HG03460 (cell line): ENCODE results near the gene CHST15.
A peak's percentile ranks its signal among the peaks of the same experiment; 100 is the strongest.
"Not testable (repeated sequence)": the region's sequence is repeated elsewhere in the genome, so short reads cannot be mapped to it uniquely, and the experiment has no call there.

Experiments used
- ATAC-seq: cut with Tn5 transposase; IDR thresholded peaks from one replicate; pipeline ENCODE4 v1.9.1; 2021; ENCODE audit not compliant: unreplicated experiment

Gene CHST15

GRCh38 chr10:124124123-124124768 is 30.8 kb upstream of the CHST15 start:
- no peak for ATAC-seq

- no peak for ATAC-seq
These were observed 29.8 kb upstream of the CHST15 start for GRCh38 chr10:124123156-124123555.

GRCh38 chr10:124122211-124122610 is 28.8 kb upstream of the CHST15 start:
- ATAC-seq: no peak

DNA sequence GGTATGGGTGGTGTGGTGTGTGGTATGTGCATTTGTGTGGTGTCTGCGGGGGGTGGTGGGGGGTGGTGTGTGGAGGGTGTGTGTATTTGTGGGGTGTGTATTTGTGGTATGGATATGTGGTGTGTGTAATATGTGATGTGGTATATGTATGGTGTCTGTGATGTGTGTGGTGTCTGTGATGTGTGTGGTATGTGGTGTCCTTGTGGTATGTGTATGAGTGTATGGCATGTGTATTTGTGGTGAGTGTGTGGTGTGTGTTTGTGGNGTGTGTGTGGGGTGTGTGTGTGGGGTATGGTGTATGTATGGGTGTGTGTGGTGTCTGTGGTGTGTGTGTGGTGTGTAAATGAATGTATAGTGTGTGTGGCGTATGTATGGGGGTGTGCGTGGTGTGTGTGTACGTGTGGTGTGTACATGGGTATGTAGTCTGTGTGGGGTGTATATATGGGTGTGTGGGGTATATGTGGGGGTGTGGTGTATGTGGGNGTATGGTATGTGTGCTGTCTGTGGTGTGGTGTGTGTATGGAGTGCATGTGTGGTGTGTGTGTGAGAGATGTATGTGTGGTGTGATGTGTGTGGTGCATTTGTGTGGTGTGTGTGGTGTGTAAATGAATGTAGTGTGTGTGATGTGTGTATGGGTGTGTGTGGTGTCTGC is 27.1 kb upstream of the CHST15 start:
- no peak for ATAC-seq

DNA sequence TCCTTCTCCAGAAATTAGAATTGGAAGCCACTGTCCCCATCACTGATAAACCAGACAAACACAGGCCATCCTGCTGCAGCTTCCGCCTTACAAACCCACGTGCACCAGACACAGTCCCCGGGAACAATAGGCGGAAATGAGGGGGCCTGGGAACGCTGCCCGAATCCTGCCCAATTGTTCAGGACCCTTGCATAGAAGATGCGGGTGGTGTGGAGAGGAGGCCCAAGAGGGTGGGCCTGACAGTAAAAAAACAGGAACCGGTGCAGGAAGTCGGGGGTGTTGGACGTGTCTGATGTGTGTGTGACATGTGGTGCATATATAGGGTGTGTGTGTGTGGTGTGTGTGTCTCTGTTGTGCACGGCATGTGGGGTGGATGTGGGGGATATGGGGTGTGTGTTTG is 26.5 kb upstream of the CHST15 start:
- ATAC-seq: no peak

DNA sequence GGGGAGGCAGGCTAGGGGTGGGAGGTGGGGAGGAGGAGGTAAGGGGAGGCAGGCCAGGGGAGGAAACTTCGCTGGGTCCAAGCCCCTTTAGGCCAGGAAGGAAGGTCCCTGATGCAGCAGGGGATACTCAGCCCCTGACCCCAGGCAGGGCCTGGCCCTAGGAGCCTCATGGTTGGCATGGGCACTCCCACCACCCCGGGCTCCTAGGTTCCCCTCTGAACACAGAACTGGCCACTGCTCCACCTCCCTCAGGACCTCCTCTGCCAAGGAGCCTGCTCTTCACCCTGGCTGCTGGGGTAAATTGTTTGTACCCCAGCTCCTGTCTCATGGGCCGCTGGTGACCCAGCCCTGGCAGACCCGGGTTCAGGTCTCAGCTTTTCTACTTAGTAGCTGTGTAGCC is 25.8 kb upstream of the CHST15 start:
- ATAC-seq: no peak

DNA sequence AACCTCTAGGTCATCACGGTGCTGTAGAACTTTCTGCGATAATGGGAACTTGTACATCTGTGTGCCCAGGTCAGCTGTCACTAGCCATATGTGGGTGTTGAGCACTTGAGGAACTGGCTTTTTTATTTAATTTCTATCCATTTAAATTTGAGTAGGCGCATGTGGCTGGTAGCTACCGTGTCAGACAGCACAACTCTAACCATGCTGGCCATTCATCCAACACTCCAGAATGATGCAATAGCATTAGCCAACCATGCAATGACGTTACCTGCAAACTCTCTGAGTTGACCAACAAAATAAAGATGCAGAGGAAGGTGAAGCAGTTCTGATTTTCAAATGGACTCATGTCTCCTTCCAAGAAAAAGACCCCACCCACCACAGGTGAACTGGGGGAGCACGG is 24.4 kb upstream of the CHST15 start:
- ATAC-seq: no peak

DNA sequence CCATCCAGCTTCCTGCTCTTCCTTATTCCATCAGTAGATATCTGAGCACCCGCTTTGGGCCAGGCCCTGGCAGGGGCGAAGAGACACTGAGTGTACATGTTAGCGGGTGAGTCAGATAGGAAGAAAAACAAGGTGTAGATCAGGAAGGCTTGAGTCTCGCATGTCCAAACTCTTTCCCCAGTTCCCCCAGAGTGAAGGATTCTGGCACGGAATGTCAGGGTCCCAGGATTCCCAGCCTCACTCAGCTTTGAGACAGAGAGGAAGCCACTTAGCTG is 24.1 kb upstream of the CHST15 start:
- no peak for ATAC-seq

DNA sequence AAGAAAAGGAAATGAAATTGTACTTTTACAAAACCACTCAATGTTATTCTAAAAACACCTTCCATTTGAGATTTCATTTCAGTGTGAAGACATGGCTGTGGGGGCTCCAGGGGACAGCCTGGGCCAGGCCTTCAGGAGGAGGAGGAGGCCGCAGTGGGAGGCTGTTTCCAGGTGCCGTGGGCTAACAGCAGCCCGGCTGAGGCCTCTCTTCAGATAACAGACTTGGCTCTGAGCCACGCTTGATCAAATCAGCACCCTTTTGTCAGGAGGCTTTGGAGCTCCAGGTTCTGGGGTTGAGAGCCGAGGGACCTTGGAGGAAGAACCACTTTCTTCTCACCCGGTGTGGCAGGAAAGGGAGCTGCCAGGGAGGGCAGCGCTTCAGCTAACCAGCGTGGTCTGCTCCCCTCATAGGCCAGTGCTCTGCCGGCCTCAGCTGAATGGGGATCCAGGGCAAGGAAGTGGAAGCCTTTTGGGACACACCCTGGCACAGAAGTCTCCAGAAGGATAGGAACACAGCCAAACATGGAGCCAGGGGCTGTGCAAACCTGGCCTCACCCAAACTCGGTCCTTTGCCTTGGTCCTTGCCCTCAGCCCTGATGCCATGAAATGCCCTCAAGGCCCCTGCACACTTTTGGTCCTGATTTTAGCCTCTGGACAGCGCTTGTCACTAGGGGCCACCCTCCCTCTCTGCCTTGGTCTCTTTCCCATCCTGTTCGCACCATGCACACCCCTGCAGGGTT is 23.5 kb upstream of the CHST15 start:
- no peak for ATAC-seq

DNA sequence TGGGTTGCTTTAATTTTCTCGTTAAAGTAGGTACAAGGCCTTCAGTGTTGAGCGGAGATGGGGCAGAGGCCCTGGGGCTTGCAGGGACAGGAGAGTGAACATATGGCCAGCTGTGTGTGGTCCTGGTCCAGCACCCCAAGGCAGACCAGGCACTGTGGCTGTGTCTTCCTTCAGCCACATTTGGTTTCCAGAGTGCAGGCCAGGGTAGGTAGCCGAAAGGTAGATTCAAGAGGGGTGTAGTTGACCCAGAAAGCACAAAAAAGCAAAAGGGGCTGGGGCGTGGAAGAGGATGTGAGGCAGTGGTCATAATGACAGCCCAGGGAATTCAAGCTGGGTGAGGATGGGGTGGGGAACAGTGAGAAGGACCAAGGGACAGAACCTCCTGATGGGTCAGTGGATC is 21.3 kb upstream of the CHST15 start:
- no peak for ATAC-seq

DNA sequence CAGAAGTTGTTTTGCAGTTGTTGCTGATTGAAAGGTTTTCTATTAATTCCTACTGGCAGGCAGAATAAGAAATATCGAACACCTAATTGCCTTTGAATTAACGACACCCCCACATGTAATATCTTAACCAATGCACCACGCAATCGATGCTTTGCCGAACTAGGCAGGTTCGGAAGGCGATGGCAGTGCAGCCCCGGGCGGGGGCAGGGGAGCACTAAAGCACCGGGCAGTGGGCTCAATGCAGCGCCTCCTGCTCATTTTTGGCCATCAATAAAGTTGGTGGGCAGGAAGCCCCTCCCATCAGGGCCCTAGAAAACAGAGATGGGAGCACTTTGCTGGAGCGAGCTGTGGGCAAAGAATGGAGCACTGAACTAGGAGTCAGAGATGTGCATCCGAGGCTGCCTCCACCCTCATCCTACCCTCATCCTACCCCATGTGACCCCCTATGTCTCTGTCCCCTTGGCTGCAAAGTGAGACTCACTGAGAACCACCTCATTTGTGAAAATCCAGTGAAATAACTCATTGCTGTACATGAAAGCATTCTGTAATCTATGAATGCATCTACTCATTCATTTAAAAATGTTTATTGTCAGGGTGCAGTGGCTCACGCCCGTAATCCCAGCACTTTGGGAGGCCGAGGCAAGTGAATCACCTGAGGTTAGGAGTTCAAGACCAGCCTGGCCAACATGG is 19.6 kb upstream of the CHST15 start:
- no peak for ATAC-seq

- ATAC-seq: no peak
These were observed 17.5 kb upstream of the CHST15 start for GRCh38 chr10:124110882-124111281.

DNA sequence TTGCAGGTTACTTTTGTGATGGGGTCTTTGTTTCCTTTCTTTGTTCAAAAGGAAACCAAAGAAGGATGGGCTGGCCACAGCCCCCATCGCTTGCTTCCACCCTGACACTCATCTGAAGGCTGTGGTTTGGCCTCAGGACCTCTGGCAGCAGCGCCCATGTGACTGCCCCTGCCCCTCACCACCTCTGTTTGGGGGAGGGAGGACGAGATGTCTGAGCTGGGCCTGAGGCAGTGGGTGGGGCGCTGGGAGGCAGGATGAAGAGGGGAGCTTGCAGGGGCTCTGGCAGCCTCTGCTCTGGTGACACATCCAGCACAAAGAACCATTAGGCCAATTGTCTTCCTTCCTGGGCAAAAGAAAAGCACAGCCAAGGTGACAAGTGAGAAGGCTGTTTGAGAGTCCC is 15.9 kb upstream of the CHST15 start:
- no peak for ATAC-seq

- ATAC-seq: no peak
These were observed 13.7 kb upstream of the CHST15 start for GRCh38 chr10:124107072-124107471.

DNA sequence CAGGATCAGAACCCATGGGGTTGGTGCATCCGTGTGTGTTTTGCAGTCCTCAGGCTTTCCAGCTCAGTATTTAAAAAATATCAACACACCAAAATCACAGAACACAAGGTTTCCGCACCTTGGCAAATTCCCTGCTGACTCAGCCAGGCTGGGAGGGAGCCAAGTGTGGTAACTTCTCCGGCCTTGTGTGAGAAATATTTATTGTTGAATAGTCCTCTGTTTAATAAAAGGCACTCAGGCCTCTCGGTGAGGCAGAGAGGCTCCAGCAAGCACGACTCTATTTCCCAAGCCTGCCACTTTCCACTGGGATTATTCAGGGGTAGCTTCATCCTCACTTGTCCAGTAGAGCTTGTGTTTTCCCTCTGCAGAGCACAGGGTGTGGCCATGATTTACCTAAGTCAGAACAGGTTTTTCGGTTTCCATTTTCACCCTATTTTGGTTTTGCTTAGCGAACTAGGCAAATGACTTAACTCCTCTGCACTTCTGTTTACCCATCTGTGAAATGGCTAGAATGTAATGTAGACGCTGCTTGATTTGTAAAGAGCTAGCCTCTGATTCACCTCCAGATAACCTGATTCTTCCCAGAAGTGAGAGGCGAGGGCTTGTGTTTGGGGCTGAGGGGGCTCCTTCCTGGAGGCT is 13.0 kb upstream of the CHST15 start:
- ATAC-seq: peak; percentile 85

GRCh38 chr10:124105594-124105993 is 12.2 kb upstream of the CHST15 start:
- ATAC-seq: no peak

GRCh38 chr10:124105045-124105444 is 11.6 kb upstream of the CHST15 start:
- ATAC-seq: no peak

GRCh38 chr10:124104011-124104627 is 10.7 kb upstream of the CHST15 start:
- no peak for ATAC-seq

DNA sequence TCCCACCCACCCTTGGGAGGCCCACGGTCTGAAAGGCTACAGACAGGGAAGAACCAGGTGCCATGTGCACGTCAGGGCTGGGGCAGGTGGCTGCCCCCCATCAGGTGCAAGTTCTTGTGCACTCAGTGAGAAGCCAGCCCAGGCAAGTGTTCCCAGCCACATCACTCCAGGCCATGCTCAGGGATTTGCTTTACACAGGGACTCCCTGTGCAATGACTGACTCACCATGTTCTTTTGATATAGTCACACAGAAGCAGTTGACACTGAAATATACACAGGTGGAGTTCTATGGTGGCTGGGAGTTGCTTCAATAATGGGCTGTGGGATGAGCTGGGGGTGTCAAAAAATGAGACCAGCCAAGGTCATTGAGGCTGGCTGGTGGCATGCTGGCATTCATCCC is 8.0 kb upstream of the CHST15 start:
- ATAC-seq: no peak

- ATAC-seq: not testable (repeated sequence)
These were observed 7.3 kb upstream of the CHST15 start for GRCh38 chr10:124100651-124101050.

DNA sequence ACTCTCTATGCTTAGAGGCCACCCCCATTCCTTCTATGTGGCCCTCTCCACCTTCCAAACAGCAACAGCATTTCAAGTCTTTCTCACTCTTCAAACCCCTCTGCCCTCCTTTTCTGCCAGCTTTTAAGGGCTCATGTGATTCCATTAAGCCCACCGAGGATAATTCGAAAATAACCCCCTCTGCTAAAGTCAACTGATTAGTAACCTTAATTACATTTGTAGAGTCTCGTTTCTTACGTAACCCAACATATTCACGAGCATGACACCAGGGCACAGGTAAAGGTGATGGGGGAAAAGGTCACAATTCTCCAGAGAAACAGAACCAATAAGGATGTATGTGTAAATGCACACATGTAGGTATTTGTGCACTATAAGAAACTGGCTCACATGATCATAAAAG is 6.7 kb upstream of the CHST15 start:
- no peak for ATAC-seq
